Activated CD4-positive, alpha-beta T cell treated with anti-CD3 and anti-CD28 coated beads, Interleukin-2, amount 10 ng/mL, durations not matched to agents 7 days and 5 days (primary cell): ENCODE measurements around the gene ALPP. TPM values are rescaled to one million over a fixed set of nuclear protein-coding genes. Genes with fewer than 3 reads are reported as not detected.
"Not testable (repeated sequence)": the region's sequence is repeated elsewhere in the genome, so short reads cannot be mapped to it uniquely, and the experiment has no call there.

Experiments
- CTCF ChIA-PET: fragments of 350-600 bp; sonication (Branson Sonifier 250); formaldehyde crosslinking; loops from one replicate; lab custom pipeline; 2021; ENCODE audit warnings: antibody characterized with exemption; lab: Charles Lee
- POLR2A ChIA-PET: fragments of 350-600 bp; sonication (Branson Sonifier 250); formaldehyde crosslinking; loops from one replicate; lab custom pipeline; 2021; ENCODE audit warnings: antibody characterized with exemption; lab: Charles Lee
- DNase-seq: peaks from one replicate; pipeline ENCODE4 v3.0.0-alpha.2; 2020
- H3K27ac Mint-ChIP-seq: one replicate; pipeline ENCODE4 v1.8.0; 2021; ENCODE audit warnings: mild to moderate bottlenecking, moderate library complexity, mixed read lengths
- H3K27me3 Mint-ChIP-seq: one replicate; pipeline ENCODE4 v1.8.0; 2021; ENCODE audit warnings: mixed read lengths
- H3K36me3 Mint-ChIP-seq: one replicate; pipeline ENCODE4 v1.8.0; 2021; ENCODE audit warnings: low read depth, mixed read lengths
- H3K4me1 Mint-ChIP-seq: one replicate; pipeline ENCODE4 v1.8.0; 2021; ENCODE audit warnings: mixed read lengths
- H3K4me3 Mint-ChIP-seq: one replicate; pipeline ENCODE4 v1.8.0; 2021; ENCODE audit warnings: mild to moderate bottlenecking, moderate library complexity, mixed read lengths
- H3K9me3 Mint-ChIP-seq: one replicate; pipeline ENCODE4 v1.8.0; 2021; ENCODE audit warnings: mixed read lengths
- total RNA-seq, 2 experiments: library from RNA; stranded (reverse); gene quantifications; one replicate each; pipeline ENCODE4 v1.2.3, GENCODE V29; 2021

The ALPP gene
- total RNA-seq, 2 experiments from 2014 or later: not detected

DNA sequence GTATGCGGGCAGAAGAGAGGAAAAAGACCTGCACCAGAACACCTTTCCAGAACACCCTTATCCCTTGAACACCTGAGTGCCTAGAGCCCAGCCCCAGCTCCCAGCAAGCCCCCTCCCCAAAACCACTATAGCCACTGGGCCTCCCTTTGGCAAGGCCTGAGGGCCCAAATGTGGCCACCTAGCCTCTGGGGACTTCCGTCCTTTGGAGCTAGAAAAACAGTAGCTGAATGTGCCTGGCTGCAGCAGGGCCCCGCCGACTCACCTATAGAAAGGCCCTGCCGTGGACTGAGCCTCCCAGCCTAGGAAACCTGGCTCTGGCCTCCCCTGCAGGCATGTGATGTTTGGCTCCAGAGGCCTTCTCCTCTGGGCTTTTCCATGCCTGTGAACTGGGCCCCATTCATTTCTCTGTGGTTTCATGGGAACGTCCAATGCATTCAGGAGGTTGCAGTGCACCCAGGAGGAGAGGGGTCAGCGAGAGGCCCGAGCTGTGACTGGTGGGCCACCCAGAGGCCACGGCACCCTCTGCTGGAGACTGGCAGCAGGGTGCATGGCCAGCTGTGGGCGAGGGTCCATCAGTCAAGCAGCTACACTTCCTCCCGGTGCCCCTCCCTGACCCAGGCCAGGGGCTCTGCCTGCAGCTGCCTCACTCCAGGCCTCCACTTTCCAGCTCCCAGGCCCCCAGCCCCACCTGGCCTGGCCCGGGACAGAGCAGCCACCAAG lies 15.3 kb upstream of the ALPP start:
- H3K27ac Mint-ChIP-seq: peak overlapping the region; percentile 99
- H3K4me1 Mint-ChIP-seq: peaks cover 37% of the 10 kb centered on the region
- CTCF ChIA-PET: interaction anchor here (0.6 to 1.7 kb wide), 2 partner anchors 18 to 37 kb away, joined by 3 to 5 read pairs; no protein-coding TSS in a partner anchor
- DNase-seq, H3K27me3 Mint-ChIP-seq, H3K36me3 Mint-ChIP-seq, H3K9me3 Mint-ChIP-seq: not testable (repeated sequence)
- POLR2A ChIA-PET: interaction anchor here (0.6 kb wide), 1 partner anchor 420 kb away, joined by 4 read pairs; no protein-coding TSS in a partner anchor
- H3K4me3 Mint-ChIP-seq: peak overlapping the region; percentile 75

DNA sequence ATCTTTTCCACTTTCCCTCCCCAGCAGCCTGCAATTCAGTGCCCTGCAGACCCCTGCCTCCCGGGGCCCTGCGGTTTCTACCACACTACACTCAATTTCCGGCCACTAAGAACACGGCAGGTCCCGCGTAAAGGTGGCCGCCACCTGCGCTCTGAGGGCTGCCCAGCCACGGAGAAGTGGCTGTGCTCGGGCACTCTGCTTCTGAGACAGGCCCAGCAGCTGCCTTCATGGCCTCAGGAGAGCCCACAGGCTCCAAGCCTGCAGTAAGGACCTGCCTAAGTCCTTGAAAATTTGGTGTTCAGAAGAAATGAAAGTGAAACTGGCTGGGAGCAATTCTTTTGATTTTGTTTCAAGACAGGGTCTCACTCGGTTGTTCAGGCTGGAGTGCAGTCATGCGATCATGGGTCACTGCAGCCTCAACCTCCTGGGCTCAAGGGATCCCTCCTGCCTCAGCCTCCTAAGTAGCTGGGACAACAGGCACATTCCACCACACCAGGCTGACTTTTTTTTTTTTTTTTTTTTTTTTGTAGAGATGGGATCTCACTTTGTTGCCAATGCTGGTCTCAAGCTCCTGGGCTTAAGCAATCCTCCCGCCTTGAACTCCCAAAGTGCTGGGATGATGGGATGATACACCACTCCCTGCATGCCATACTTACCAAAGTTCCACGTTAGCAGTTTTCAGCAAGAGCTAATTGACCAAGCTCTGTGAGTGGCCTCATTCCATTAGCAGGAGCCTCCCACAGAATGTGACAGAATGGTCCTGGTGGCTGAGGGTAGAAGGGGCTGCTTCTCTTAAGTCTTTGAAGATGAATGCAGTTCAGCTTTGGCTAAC lies 14.6 kb upstream of the ALPP start:
- H3K9me3 Mint-ChIP-seq: no peaks in the 10 kb centered on the region
- H3K36me3 Mint-ChIP-seq: no peaks in the 10 kb centered on the region
- H3K27ac Mint-ChIP-seq: peak overlapping the region; percentile 99
- DNase-seq: peak; percentile 50
- H3K4me1 Mint-ChIP-seq: peaks cover 37% of the 10 kb centered on the region
- no peaks in the 10 kb centered on the region for H3K27me3 Mint-ChIP-seq
- CTCF ChIA-PET: interaction anchor here (0.6 to 1.7 kb wide), 3 partner anchors 12 to 38 kb away, joined by 3 to 5 read pairs (median 3); no protein-coding TSS in a partner anchor
- POLR2A ChIA-PET: interaction anchor here (0.6 kb wide), 2 partner anchors 42 to 419 kb away, joined by 3 to 4 read pairs; no protein-coding TSS in a partner anchor
- peak overlapping the region; percentile 75 for H3K4me3 Mint-ChIP-seq

GRCh38 chr2:232364806-232365594 lies 13.6 kb upstream of the ALPP start:
- H3K36me3 Mint-ChIP-seq, H3K9me3 Mint-ChIP-seq, H3K27me3 Mint-ChIP-seq, DNase-seq, H3K4me3 Mint-ChIP-seq: not testable (repeated sequence)
- POLR2A ChIA-PET: interaction anchor here (0.6 kb wide), 1 partner anchor 43 kb away, joined by 3 read pairs; no protein-coding TSS in a partner anchor
- H3K27ac Mint-ChIP-seq: peak overlapping the region; percentile 66
- peaks cover 37% of the 10 kb centered on the region for H3K4me1 Mint-ChIP-seq
- CTCF ChIA-PET: interaction anchor here (0.6 to 1.7 kb wide), 5 partner anchors 9 to 458 kb away, joined by 3 to 5 read pairs (median 5); partner anchors contain the start of gene ALPP

- ChIA-PET POLR2A (no interaction called here), CTCF (interaction anchor here (0.9 to 1.7 kb wide), 4 partner anchors 8 to 21 kb away, joined by 3 to 5 read pairs (median 4); partner anchors contain the start of gene ALPP)
- Mint-ChIP-seq H3K9me3 (no peaks in the 10 kb centered on the region), H3K4me3 (no peak overlapping the region), H3K36me3 (no peaks in the 10 kb centered on the region), H3K4me1 (peaks cover 37% of the 10 kb centered on the region), H3K27me3 (no peaks in the 10 kb centered on the region), H3K27ac (peak overlapping the region; percentile 4)
- DNase-seq: peak; percentile 21
Measured at GRCh38 chr2:232365621-232366321, 12.8 kb upstream of the ALPP start.

DNA sequence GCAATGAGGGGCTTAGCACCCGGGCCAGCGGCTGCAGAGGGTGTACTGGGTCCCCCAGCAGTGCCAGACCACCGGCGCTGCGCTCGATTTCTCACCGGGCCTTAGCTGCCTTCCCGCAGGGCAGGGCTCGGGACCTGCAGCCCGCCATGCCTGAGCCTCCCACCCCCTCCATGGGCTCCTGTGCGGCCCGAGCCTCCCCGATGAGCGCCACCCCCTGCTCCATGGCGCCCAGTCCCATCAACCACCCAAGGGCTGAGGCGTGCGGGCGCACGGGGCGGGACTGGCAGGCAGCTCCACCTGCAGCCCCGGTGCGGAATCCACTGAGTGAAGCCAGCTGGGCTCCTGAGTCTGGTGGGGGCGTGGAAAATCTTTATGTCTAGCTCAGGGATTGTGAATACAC lies 12.1 kb upstream of the ALPP start:
- DNase-seq, H3K27ac Mint-ChIP-seq, H3K4me3 Mint-ChIP-seq, POLR2A ChIA-PET, H3K36me3 Mint-ChIP-seq, H3K27me3 Mint-ChIP-seq, H3K9me3 Mint-ChIP-seq: not testable (repeated sequence)
- peaks cover 37% of the 10 kb centered on the region for H3K4me1 Mint-ChIP-seq
- CTCF ChIA-PET: interaction anchor here (0.9 to 1.1 kb wide), 2 partner anchors 22 to 29 kb away, joined by 3 read pairs; no protein-coding TSS in a partner anchor

DNA sequence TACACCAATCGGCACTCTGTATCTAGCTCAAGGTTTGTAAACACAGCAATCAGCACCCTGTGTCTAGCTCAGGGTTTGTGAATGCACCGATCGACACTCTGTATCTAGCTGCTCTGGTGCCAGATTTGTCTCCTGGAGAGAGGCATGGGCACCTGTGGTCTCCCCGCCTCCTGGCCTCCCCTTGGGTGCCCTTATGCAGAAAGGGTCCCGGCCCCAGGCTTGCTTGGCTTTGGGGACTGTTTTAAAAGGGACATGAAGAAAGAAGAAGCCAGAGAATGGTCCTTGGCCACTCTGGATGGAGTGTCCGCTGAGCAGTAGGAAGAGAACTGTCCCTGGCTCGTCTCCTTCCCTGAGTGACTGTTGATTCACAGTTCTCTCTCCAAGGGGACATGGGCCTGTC lies 11.5 kb upstream of the ALPP start:
- CTCF ChIA-PET: interaction anchor here (0.8 to 1.1 kb wide), 3 partner anchors 22 to 31 kb away, joined by 3 to 5 read pairs (median 3); no protein-coding TSS in a partner anchor
- no peak for DNase-seq
- H3K4me1 Mint-ChIP-seq: peaks cover 35% of the 10 kb centered on the region
- POLR2A ChIA-PET: no interaction called here
- H3K27me3 Mint-ChIP-seq: no peaks in the 10 kb centered on the region
- H3K27ac Mint-ChIP-seq: no peak overlapping the region
- no peak overlapping the region for H3K4me3 Mint-ChIP-seq
- H3K36me3 Mint-ChIP-seq: no peaks in the 10 kb centered on the region
- no peaks in the 10 kb centered on the region for H3K9me3 Mint-ChIP-seq

DNA sequence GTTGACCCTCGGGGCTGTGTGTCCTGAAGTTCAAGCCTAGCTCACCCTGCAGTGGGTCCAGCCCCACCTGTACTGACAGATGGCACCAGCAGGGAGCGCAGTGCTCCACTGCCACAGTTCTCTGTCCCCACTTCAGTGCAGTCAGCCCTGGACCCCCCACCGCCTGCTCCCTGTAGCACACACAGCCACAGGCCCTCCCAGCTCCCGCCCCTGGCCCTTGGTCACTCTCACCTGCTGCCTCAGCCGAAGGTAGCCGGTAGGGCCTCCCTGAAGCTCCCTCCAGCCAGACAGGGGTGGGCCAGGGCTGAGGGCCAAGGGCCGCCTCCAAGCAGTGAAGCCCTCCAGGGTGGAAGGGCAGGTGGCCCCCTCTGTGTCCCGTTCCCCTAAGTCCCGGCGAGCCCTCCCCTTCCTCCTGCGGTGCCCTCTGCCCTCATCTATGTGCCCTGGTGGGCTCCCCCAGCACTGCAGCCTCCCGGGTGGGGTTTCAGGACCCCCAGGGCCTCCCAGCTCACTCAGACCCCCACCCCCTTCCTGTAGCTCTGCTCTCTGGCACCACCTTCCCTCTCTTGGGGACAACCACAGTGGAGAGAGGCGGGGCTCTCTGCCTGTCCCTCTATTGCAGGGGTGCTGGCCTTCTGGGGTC lies 10.8 kb upstream of the ALPP start:
- Mint-ChIP-seq H3K4me1 (peaks cover 28% of the 10 kb centered on the region), H3K9me3 (no peaks in the 10 kb centered on the region), H3K36me3 (no peaks in the 10 kb centered on the region), H3K27ac (no peak overlapping the region), H3K27me3 (no peaks in the 10 kb centered on the region), H3K4me3 (no peak overlapping the region)
- ChIA-PET POLR2A (no interaction called here), CTCF (interaction anchor here (0.6 to 1.1 kb wide), 4 partner anchors 23 to 54 kb away, joined by 3 to 5 read pairs (median 3); no protein-coding TSS in a partner anchor)
- no peak for DNase-seq

DNA sequence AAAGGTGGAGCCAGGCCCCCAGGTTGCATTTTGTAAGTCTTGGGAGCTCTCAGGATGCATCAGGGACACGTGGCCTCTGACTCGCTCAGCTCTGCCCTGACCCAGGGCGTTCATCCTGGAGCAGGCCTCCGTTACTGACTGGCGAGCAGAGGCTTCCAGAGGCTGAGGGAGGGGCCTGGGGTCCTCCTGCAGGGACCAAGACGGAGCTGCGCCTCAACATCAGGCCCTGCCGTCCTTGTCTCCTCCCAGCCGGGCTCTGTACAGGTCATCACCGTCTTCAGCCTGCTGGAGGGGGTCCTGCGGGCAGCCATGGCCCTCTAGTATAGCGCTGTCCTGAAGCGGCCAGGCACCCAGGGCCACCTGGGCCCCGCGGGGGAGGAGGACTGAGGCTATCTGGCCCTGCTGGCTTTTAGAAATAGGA lies 10.2 kb upstream of the ALPP start:
- Mint-ChIP-seq H3K4me1 (peaks cover 24% of the 10 kb centered on the region), H3K36me3 (no peaks in the 10 kb centered on the region), H3K27me3 (no peaks in the 10 kb centered on the region), H3K9me3 (no peaks in the 10 kb centered on the region), H3K27ac (no peak overlapping the region), H3K4me3 (no peak overlapping the region)
- no peak for DNase-seq
- POLR2A ChIA-PET: no interaction called here
- CTCF ChIA-PET: interaction anchor here (0.6 to 1.1 kb wide), 3 partner anchors 24 to 54 kb away, joined by 3 read pairs; no protein-coding TSS in a partner anchor

DNA sequence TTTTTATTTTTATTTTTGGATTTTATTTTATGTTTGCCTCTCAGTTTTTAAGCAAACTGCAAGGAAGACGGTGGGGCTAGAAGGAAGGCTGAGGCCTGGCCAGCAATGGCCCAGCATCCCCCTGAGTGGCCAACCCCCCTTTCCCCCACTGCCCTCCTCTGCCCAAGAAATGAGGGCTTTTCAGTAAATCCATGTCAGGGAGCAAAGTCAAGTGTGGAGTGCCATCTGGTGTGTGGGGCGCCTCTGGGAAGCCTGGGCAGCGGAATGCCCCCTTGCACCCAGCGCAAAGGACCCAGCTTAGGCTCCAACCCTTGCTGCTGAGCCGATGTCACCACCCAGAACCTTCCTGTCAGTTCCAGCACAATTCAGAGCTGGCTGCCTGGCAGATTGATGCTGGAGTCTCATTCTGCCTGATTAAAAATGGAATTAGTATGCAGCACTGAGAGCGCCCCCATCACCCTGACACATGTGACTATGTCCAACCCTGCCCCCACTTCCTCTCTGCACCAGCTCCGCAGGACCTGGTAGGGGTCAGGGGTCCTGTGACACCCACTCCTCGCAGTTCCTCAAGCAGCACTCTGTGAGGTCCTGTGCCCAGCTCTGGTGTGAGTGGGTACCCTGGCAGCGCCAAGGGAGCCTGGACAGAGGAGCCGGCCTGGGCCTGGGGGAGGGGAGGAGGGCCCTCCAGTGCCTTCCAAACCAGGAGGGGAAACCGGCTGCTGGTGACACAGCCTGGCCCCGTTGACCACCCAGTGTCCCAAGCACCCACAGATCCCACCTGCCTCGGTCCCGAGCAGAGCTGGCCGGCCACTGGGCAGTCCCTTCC lies 9.2 kb upstream of the ALPP start:
- Mint-ChIP-seq H3K27me3 (no peaks in the 10 kb centered on the region), H3K9me3 (no peaks in the 10 kb centered on the region), H3K4me3 (no peak overlapping the region), H3K36me3 (no peaks in the 10 kb centered on the region), H3K27ac (no peak overlapping the region), H3K4me1 (peaks cover 13% of the 10 kb centered on the region)
- CTCF ChIA-PET: no interaction called here
- POLR2A ChIA-PET: no interaction called here
- no peak for DNase-seq

DNA sequence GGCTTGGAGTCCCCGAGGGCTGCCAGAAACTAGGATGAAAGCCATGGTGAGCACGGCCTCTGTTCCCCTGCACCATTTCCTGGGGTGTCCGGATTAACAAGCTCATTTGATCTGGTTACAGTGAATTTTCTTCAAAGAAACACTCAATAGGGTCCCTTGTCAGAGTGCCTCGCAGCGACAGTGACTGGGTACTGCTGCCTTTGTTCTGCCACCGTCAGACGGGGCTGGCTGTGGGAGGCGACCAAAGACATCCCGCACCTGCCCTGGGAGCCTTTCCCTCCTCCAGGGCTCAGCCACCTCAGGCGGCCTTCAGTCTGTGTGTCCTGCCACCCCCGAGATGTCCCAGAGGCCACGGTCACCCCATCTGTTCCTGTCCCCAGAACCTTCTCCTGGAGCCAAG lies 8.5 kb upstream of the ALPP start:
- POLR2A ChIA-PET, H3K4me3 Mint-ChIP-seq, H3K9me3 Mint-ChIP-seq, DNase-seq, H3K27ac Mint-ChIP-seq, H3K4me1 Mint-ChIP-seq, H3K36me3 Mint-ChIP-seq, CTCF ChIA-PET, H3K27me3 Mint-ChIP-seq: not testable (repeated sequence)
